IMR-90 (cell line): ENCODE measurements around the gene MAP2. TPM values are rescaled to one million over a fixed set of nuclear protein-coding genes. Genes with fewer than 3 reads are reported as not detected.

ENCODE experiments used
- ATAC-seq: fragments of 200-7000 bp; cut with Tn5 transposase; 2 replicates; pipeline ENCODE4 v1.9.1; 2020; ENCODE audit warnings: low read depth, mild to moderate bottlenecking, moderate library complexity
- BruUV-seq: library from RNA; stranded (reverse); fragments of 400-500 nt; replicated peaks from 2 replicates; lab custom pipeline; 2021; lab: Mats Ljungman, UMichigan
- CTCF ChIA-PET: fragments of 300-600 bp; formaldehyde crosslinking; extraction: SDS; loops from one replicate; lab custom pipeline; 2021; ENCODE audit warnings: antibody characterized with exemption; lab: Yijun Ruan, JAX
- POLR2A ChIA-PET: fragments of 300-600 bp; sonication (Branson Sonifier 250); formaldehyde crosslinking; loops from one replicate; lab custom pipeline; 2022; ENCODE audit warnings: antibody characterized with exemption; ENCODE audit not compliant: unreplicated experiment; lab: Charles Lee
- DNase-seq: peaks from one replicate; pipeline ENCODE4 v3.0.0; 2013
- H2AFZ ChIP-seq: replicated peaks from 2 replicates; pipeline ENCODE3; 2013; ENCODE audit warnings: low read length, mild to moderate bottlenecking; ENCODE audit not compliant: poor library complexity
- H2AK5ac ChIP-seq: 2 replicates; pipeline ENCODE4 v1.6.1; 2013; ENCODE audit warnings: low read depth, low read length, inconsistent platforms
- H2AK9ac ChIP-seq: replicated peaks from 2 replicates; pipeline ENCODE3; 2013; ENCODE audit warnings: mild to moderate bottlenecking, low read depth, low read length, moderate library complexity; ENCODE audit not compliant: poor library complexity
- H2BK120ac ChIP-seq: 2 replicates; pipeline ENCODE4 v1.6.1; 2013; ENCODE audit warnings: low read depth, low read length, inconsistent platforms
- H2BK15ac ChIP-seq: 3 replicates; pipeline ENCODE4 v1.6.1; 2013; ENCODE audit warnings: low read depth, low read length, inconsistent platforms
- H2BK20ac ChIP-seq: 2 replicates; pipeline ENCODE4 v1.6.1; 2013; ENCODE audit warnings: low read depth, mild to moderate bottlenecking, inconsistent platforms, low read length, moderate library complexity
- H2BK5ac ChIP-seq: 2 replicates; pipeline ENCODE4 v1.6.1; 2013; ENCODE audit warnings: mild to moderate bottlenecking, low read depth, low read length, inconsistent platforms; ENCODE audit not compliant: poor library complexity, severe bottlenecking
- H3K14ac ChIP-seq: replicated peaks from 2 replicates; pipeline ENCODE4 v1.6.1; 2013; ENCODE audit warnings: low read depth, low read length, inconsistent platforms
- H3K18ac ChIP-seq: 2 replicates; pipeline ENCODE4 v1.6.1; 2013; ENCODE audit warnings: low read depth, low read length, control low read depth
- H3K23ac ChIP-seq: 2 replicates; pipeline ENCODE4 v1.6.1; 2013; ENCODE audit warnings: low read depth, low read length, inconsistent platforms
- H3K27ac ChIP-seq: 2 replicates; pipeline ENCODE4 v1.5.1; 2013; ENCODE audit warnings: mild to moderate bottlenecking, control low read depth, low read length; ENCODE audit not compliant: insufficient read depth
- H3K27me3 ChIP-seq: 2 replicates; pipeline ENCODE4 v1.6.1; 2013; ENCODE audit warnings: low read length; ENCODE audit not compliant: control insufficient read depth, insufficient read depth
- H3K36me3 ChIP-seq: 2 replicates; pipeline ENCODE4 v1.6.1; 2013; ENCODE audit warnings: low read length, mixed read lengths; ENCODE audit not compliant: control insufficient read depth, insufficient read depth
- H3K4ac ChIP-seq: 2 replicates; pipeline ENCODE4 v1.6.1; 2013; ENCODE audit warnings: low read depth, low read length, inconsistent platforms
- H3K4me1 ChIP-seq: 2 replicates; pipeline ENCODE4 v1.6.1; 2013; ENCODE audit warnings: low read length, mixed read lengths; ENCODE audit not compliant: control insufficient read depth, insufficient read depth
- H3K4me2 ChIP-seq: 2 replicates; pipeline ENCODE4 v1.6.1; 2013; ENCODE audit warnings: low read depth, mild to moderate bottlenecking, control low read depth, low read length, moderate library complexity
- H3K4me3 ChIP-seq: 2 replicates; pipeline ENCODE4 v1.5.1; 2013; ENCODE audit warnings: low read depth, mild to moderate bottlenecking, control low read depth, low read length, moderate library complexity; ENCODE audit not compliant: insufficient read depth
- H3K56ac ChIP-seq: 2 replicates; pipeline ENCODE4 v1.6.1; 2013; ENCODE audit warnings: low read length, inconsistent platforms; ENCODE audit not compliant: insufficient read depth; ENCODE audit errors: extremely low read depth
- H3K79me1 ChIP-seq, 2 experiments: 2 replicates each; pipeline ENCODE4 v1.6.1; 2013; ENCODE audit warnings: low read length in 2 of 2, inconsistent platforms in 1 of 2, low read depth in 1 of 2
- H3K9ac ChIP-seq: 2 replicates; pipeline ENCODE4 v1.6.1; 2013; ENCODE audit warnings: low read depth, low read length, control low read depth
- H3K9me1 ChIP-seq: 2 replicates; pipeline ENCODE4 v1.6.1; 2013; ENCODE audit warnings: low read length, inconsistent platforms; ENCODE audit not compliant: insufficient read depth
- H3K9me3 ChIP-seq: 2 replicates; pipeline ENCODE4 v1.6.1; 2013; ENCODE audit warnings: low read length; ENCODE audit not compliant: control insufficient read depth, insufficient read depth
- H4K20me1 ChIP-seq: 2 replicates; pipeline ENCODE4 v1.6.1; 2013; ENCODE audit warnings: low read length, inconsistent platforms; ENCODE audit not compliant: insufficient read depth
- H4K5ac ChIP-seq: 2 replicates; pipeline ENCODE4 v1.6.1; 2013; ENCODE audit warnings: mild to moderate bottlenecking, low read depth, low read length, control low read depth
- H4K8ac ChIP-seq, 2 experiments: 2 replicates each; pipeline ENCODE4 v1.6.1; 2013; ENCODE audit warnings: low read depth in 2 of 2, low read length in 2 of 2, control low read depth in 1 of 2, inconsistent platforms in 1 of 2
- H4K91ac ChIP-seq: 2 replicates; pipeline ENCODE4 v1.6.1; 2013; ENCODE audit warnings: low read depth, low read length, inconsistent platforms; ENCODE audit not compliant: insufficient read depth
- BHLHE40 ChIP-seq: fragments of 150-350 bp; IDR thresholded peaks from 2 replicates; pipeline ENCODE4 v1.6.1; 2016; ENCODE audit warnings: mild to moderate bottlenecking, low read depth, low read length
- CEBPB ChIP-seq: IDR thresholded peaks from 2 replicates; pipeline ENCODE4 v1.6.1; 2012; ENCODE audit warnings: low read depth, low read length, improper control_type of control experiment
- FOS ChIP-seq: fragments of 150-350 bp; IDR thresholded peaks from 2 replicates; pipeline ENCODE4 v1.6.1; 2016; ENCODE audit warnings: low read depth, low read length
- dilution Hi-C: fragments of 300-500 bp; cut with HindIII; formaldehyde crosslinking; loops from one replicate; pipeline ENCODE4 v1.14.3; 2018; ENCODE audit warnings: low sequenced_read_pairs; ENCODE audit not compliant: unreplicated experiment
- in situ Hi-C: fragments of 300-500 bp; cut with MboI; formaldehyde crosslinking; loops from 3 replicates; pipeline ENCODE4 v1.14.3; 2019; ENCODE audit warnings: low sequenced_read_pairs, inconsistent platforms, mixed read lengths
- intact Hi-C: fragments of 100-400 bp; cut with micrococcal nuclease; formaldehyde crosslinking; loops from 2 replicates; pipeline ENCODE4 v1.10.0; 2022
- polyA plus RNA-seq, 3 experiments: library from polyadenylated mRNA; depleted of rRNA; stranded (reverse); fragments of >200 nt; gene quantifications; 2 replicates each; pipeline ENCODE4 v1.2.3, GENCODE V29; 2012; ENCODE audit warnings: low replicate concordance in 1 of 3
- total RNA-seq: library from RNA; depleted of rRNA; stranded (reverse); fragments of >200 nt; gene quantifications from 2 replicates; pipeline ENCODE4 v1.2.3, GENCODE V29; 2012

The MAP2 gene
- total and polyA plus RNA-seq, 2 of the 4 experiments (the other 2 are of a cell fraction) = 0.29 to 0.36 TPM

DNA sequence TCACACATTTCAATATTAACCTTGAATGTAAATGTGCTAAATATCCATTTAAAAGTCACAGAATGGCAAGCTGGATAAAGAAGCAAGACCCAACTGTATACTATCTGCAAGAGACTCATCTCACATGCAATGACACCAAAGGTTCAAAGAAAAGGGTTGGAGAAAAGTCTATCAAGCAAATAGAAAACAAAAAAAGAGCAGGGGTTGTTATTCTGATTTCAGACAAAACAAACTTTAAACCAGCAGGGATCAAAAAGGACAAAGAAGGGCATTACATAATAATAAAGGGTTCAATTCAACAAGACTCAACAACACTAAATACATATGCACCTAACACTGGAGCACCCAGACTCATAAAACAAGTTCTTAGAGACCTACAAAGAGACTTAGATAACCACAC is 333.3 kb downstream of the MAP2 start:
- no peaks in the 10 kb centered on the region for H3K27me3 ChIP-seq
- H3K9me3 ChIP-seq = peaks cover 5% of the 10 kb centered on the region; the same call in 1 of the 2 replicates
- no peaks in the 10 kb centered on the region for H3K36me3 ChIP-seq
- no peak overlapping the region for H3K23ac ChIP-seq
- no peak overlapping the region for H2AK5ac ChIP-seq
- H2BK120ac ChIP-seq = no peak overlapping the region
- POLR2A ChIA-PET = no interaction called here
- no peak overlapping the region for H2BK15ac ChIP-seq
- H2AFZ ChIP-seq = no peak overlapping the region
- CTCF ChIA-PET = no interaction called here
- H3K4me2 ChIP-seq = no peak overlapping the region
- H4K5ac ChIP-seq = no peak overlapping the region
- H4K8ac ChIP-seq = no peak overlapping the region
- ATAC-seq (no peak), DNase-seq (no peak)
- no peaks in the 10 kb centered on the region for H3K9me1 ChIP-seq
- in situ Hi-C loops (no loop called here), intact Hi-C loops (no loop called here), dilution Hi-C loops (no loop called here)
- H3K4me1 ChIP-seq = no peaks in the 10 kb centered on the region
- no peak overlapping the region for H2BK5ac ChIP-seq
- no peaks in the 10 kb centered on the region for H4K20me1 ChIP-seq
- no peak overlapping the region for H3K27ac ChIP-seq
- H3K14ac ChIP-seq = no peak overlapping the region
- no peak overlapping the region for H3K4me3 ChIP-seq
- H3K9ac ChIP-seq = no peak overlapping the region
- no TSS peak for BruUV-seq
- H3K4ac ChIP-seq = no peak overlapping the region
- no peak overlapping the region for H3K18ac ChIP-seq
- TF ChIP-seq FOS (no peak), BHLHE40 (no peak), CEBPB (no peak)
- no peak overlapping the region for H4K91ac ChIP-seq
- no peak overlapping the region for H3K56ac ChIP-seq
- no peak overlapping the region for H2BK20ac ChIP-seq
- H3K79me1 ChIP-seq = no peaks in the 10 kb centered on the region
- no peak overlapping the region for H2AK9ac ChIP-seq
